OCI-LY1 (cell line): ENCODE measurements around the gene IL22RA2.
"Not testable (repeated sequence)": the region's sequence is repeated elsewhere in the genome, so short reads cannot be mapped to it uniquely, and the experiment has no call there.

Experiments
- CTCF ChIP-seq: fragments of 200-600 bp; sonication (generic), shearing (Covaris generic); IDR thresholded peaks from 2 replicates; pipeline ENCODE4 v1.5.1; 2017; ENCODE audit warnings: mild to moderate bottlenecking, antibody characterized with exemption, low read length, moderate library complexity, mixed read lengths
- EZH2 ChIP-seq: fragments of 200-600 bp; sonication (generic), shearing (Covaris generic); IDR thresholded peaks from 2 replicates; pipeline ENCODE4 v1.8.0; 2017; ENCODE audit warnings: borderline replicate concordance, mixed run types, mild to moderate bottlenecking, antibody characterized with exemption, low read length, moderate library complexity, mixed read lengths

DNA sequence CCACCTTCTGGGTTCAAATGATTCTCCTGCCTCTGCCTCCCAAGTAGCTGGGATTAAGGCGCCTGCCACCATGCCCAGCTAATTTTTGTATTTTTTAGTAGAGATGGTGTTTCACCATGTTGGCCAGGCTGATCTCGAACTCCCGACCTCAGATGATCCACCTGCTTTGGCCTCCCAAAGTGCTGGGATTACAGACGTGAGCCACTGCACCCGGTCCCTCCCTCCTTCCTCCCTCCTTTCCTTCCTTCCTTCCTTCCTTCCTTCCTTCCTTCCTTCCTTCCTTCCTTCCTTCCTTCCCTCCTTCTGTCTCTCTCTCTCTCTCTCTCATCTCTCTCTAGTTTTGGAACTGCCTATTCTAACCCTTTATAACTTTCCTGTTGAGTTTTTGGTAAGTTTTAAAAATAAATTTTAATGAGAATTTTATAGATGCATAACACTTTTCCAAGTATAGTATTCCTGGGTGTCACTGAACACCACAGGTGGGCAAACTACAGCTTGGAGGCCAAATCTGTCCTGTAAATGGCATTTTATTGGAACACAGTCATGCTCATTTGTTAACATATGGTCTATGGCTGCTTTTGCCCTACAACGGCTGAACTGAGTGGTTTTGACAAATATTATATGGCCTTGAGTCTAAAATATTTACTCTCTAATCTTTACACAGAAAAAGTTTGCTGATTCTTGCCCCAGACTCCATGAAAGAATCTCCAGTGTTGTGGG lies 66.2 kb downstream of the IL22RA2 start:
- not testable (repeated sequence) for TF ChIP-seq CTCF, EZH2
